GM12892 (cell line): Measurements from ENCODE around the gene MYCBPAP.

ENCODE experiments used
- DNase-seq: peaks from one replicate; pipeline ENCODE4 v3.0.0; 2011; ENCODE audit not compliant: insufficient read length
- FAIRE-seq: peaks from 2 replicates; lab custom pipeline; 2011; peaks lifted over from hg19 to GRCh38; lab: Jason Lieb, UNC
- POLR2A ChIP-seq: IDR thresholded peaks from 2 replicates; pipeline ENCODE4 v1.6.1; 2011; ENCODE audit warnings: low read depth, low read length, control low read depth
- POLR2AphosphoS5 ChIP-seq: IDR thresholded peaks from 2 replicates; pipeline ENCODE4 v1.6.1; 2011; ENCODE audit warnings: low read depth, low read length, control low read depth
- TAF1 ChIP-seq: IDR thresholded peaks from 2 replicates; pipeline ENCODE4 v1.6.1; 2011; ENCODE audit warnings: low read depth, mild to moderate bottlenecking, control low read depth, low read length, borderline replicate concordance

MYCBPAP gene

GRCh38 chr17:50481648-50482047 lies 26.6 kb upstream of the MYCBPAP start:
- no peak for FAIRE-seq
- TF ChIP-seq POLR2AphosphoS5: no peak
- TF ChIP-seq TAF1: no peak
- no peak for TF ChIP-seq POLR2A
- no peak for DNase-seq

- no peak for FAIRE-seq
- TF ChIP-seq POLR2A (no peak), TAF1 (no peak), POLR2AphosphoS5 (no peak)
- no peak for DNase-seq
Observed at GRCh38 chr17:50482110-50482509, 26.1 kb upstream of the MYCBPAP start.

GRCh38 chr17:50482516-50482915 lies 25.7 kb upstream of the MYCBPAP start:
- no peak for TF ChIP-seq POLR2A
- TF ChIP-seq POLR2AphosphoS5: no peak
- no peak for TF ChIP-seq TAF1
- no peak for DNase-seq
- FAIRE-seq: peak; percentile 88

GRCh38 chr17:50483266-50483665 lies 25.0 kb upstream of the MYCBPAP start:
- TF ChIP-seq POLR2A (no peak), POLR2AphosphoS5 (no peak), TAF1 (no peak)
- DNase-seq: no peak
- FAIRE-seq: no peak

GRCh38 chr17:50484386-50485155 lies 23.7 kb upstream of the MYCBPAP start:
- FAIRE-seq (no peak), DNase-seq (no peak)
- TF ChIP-seq TAF1 (no peak), POLR2A (no peak), POLR2AphosphoS5 (no peak)

GRCh38 chr17:50487213-50488096 lies 20.8 kb upstream of the MYCBPAP start:
- FAIRE-seq (no peak), DNase-seq (no peak)
- no peak for TF ChIP-seq POLR2AphosphoS5
- no peak for TF ChIP-seq TAF1
- TF ChIP-seq POLR2A: no peak

- no peak for FAIRE-seq
- DNase-seq: no peak
- TF ChIP-seq POLR2AphosphoS5 (no peak), POLR2A (no peak), TAF1 (no peak)
Observed at GRCh38 chr17:50488880-50489279, 19.4 kb upstream of the MYCBPAP start.

- DNase-seq (no peak), FAIRE-seq (no peak)
- TF ChIP-seq POLR2AphosphoS5 (no peak), POLR2A (no peak), TAF1 (no peak)
Observed at GRCh38 chr17:50491505-50491904, 16.7 kb upstream of the MYCBPAP start.

- no peak for FAIRE-seq
- TF ChIP-seq POLR2A (no peak), TAF1 (no peak), POLR2AphosphoS5 (no peak)
Observed at GRCh38 chr17:50492214-50492613, 16.0 kb upstream of the MYCBPAP start.

GRCh38 chr17:50493744-50494143 lies 14.5 kb upstream of the MYCBPAP start:
- DNase-seq: no peak
- TF ChIP-seq POLR2A (no peak), POLR2AphosphoS5 (no peak), TAF1 (no peak)
- FAIRE-seq: no peak

More at GRCh38 chr17:50492214-50492613, 16.0 kb upstream of the MYCBPAP start:
- DNase-seq: no peak

- DNase-seq (no peak), FAIRE-seq (no peak)
- TF ChIP-seq POLR2AphosphoS5: no peak
- no peak for TF ChIP-seq POLR2A
- no peak for TF ChIP-seq TAF1
Observed at GRCh38 chr17:50495217-50495823, 12.9 kb upstream of the MYCBPAP start.
